A549 treated with AZD2906 at 1 μM for 4 hours (cell line): Measurements from ENCODE around the gene ERN2. TPM values are rescaled to one million over a fixed set of nuclear protein-coding genes. Genes with fewer than 3 reads are reported as not detected.

Experiments
- total RNA-seq: library from RNA; stranded (reverse); fragments of 200-300 nt; extraction: Qiagen RNA extraction; gene quantifications from 5 replicates; pipeline ENCODE4 v1.2.3, GENCODE V29; 2022

The ERN2 gene
- not detected in 5 replicates for total RNA-seq

DNA sequence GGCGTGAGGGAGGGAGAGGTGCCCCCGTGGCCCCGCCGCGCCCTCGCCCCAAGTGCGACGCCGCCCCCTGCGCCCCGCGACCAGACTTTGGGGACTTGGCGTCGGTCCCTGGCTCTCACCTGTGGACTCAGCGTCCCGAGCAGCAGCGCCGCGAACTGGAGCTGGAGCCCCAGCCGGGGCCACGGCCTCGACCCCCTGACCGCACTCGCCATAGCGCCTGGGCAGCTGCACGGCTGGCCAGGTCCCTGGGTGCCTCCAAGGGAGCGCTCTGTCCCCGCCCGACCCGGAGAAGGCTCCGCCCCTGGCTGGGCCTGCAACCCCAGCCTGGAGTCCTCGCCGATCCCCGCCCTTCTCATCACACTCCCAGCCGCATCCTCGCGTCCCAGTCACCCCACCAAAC is at the start of gene ERN2:
Gene ERN2, minus strand, starts transcription at position 247 of the 400 bp plus-strand sequence. Its CDS starts 35 bp downstream, at position 212.

DNA sequence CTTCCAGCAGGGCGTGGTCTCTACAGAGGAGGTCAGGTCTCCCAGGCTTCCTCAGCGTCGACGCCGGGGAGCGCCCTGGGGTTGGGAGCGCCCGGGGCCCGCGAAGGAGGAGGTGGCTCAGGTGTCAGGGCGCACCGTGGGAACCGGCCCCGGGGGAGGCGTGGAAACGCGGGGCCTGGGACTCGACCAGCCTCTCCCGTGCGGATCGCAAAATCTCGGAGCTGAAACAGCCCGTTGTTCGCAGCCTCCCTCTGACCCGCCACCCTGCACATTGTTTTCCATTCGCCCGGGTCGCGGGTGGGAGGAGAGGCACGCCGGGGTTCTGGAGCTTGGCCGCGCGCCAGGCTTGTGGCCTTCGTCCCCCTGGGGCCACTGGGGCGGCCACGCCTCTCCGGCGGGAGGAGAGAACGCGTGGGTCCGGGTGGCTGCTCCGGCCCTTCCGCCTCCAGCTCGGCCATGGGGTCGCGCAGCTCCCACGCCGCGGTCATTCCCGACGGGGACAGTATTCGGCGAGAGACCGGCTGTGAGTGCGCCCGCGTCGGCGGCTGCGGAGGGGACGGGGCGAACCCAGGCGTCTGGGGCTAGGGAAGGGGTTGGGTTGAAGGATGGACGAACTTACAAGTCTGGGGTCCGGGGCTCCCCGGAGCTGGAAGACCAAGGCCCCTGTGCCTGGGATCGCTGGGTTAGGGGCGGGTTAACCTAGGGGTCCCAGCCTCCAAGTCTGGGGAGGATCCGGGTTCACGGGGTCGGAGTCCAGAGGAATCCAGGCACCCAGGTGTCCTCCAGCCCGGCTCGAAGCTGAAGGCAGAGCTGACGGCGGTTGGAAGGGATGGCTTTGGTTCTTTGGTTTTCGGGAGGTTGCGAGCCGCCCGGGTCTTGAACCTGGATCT is 41.8 kb upstream of the ERN2 start, which contains the start of gene CHP2:
Gene CHP2, plus strand, starts transcription at position 433 of the 890 bp plus-strand sequence. Its CDS starts 24 bp downstream, at position 457.

DNA sequence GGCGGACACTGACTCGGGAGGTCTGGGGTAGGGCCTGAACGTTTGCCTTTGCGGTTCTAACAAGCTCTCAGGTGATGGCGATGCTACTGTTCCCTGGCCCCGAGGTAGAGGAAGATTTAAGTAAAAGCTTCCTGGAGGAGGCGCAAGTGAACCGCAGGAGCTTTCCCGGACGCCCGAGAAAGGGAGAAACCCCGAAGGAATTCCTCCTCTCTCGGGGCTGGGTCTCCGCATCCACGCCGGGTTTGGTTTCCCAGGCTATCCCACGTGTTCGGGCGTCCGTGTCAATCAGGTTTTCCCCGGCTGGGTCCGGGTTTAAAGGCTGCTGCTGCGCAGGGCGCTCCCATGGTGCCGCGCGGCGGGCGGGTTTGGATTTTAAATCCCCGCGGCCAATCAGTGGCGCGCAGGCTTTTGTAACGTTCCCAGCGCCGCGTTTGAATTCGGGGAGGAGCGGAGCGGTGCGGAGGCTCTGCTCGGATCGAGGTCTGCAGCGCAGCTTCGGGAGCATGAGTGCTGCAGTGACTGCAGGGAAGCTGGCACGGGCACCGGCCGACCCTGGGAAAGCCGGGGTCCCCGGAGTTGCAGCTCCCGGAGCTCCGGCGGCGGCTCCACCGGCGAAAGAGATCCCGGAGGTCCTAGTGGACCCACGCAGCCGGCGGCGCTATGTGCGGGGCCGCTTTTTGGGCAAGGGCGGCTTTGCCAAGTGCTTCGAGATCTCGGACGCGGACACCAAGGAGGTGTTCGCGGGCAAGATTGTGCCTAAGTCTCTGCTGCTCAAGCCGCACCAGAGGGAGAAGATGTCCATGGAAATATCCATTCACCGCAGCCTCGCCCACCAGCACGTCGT is 34.4 kb downstream of the ERN2 start, which contains the start of gene PLK1:
Gene PLK1, plus strand, starts transcription at position 460 of the 844 bp plus-strand sequence. Its CDS starts 44 bp downstream, at position 504.

DNA sequence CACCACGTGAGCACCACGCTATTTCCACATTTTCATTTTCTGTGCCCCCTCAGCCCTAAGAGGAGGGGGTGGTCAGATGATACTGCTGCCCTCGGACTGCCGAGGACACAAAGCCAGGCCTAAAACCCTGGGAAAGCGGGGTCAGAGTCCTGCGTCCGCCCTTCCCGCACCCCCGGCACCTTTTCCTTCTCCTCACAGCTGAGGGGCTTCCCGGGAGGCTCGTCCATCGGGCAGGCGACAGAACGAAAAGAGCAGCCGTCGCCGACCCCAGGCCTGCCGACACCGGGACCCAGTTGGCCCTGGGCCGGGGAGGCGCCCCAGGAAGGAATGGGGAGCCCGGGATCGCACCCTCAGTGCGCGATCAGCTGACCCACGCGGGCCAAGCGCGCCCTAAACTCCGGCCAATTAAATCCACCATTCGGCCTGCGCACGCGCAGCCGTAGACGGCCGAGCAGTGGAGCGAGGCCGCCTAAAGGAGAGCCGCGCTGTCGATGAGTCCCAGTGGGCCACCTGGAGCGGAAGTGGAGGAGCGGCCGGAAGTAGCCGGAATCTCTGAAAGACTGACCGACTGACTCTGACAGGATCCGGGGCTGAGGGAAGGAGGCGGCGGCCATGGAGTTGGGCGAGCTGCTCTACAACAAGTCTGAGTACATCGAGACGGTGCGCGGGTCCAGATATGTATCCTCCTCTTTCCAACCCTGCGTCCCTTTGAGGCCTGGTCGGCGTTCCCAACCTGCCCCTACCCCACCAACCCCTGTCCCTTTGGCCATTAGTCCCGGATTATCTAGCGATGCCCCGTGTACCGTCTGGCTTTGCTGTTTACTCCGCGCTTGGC is 71.9 kb downstream of the ERN2 start, which contains the start of the genes DCTN5 and PALB2:
Gene DCTN5, plus strand, starts transcription at position 536 of the 835 bp plus-strand sequence. Its CDS starts 77 bp downstream, at position 613.
Gene PALB2, minus strand, starts transcription at position 380 of the 835 bp plus-strand sequence. Its CDS starts 153 bp downstream, at position 227.

Other genes with a start within 250 kb of the ERN2 start
- gene GGA2, start 202.7 kb downstream of the ERN2 start, total RNA-seq = 24.6 to 29.8 TPM (median 26.3 TPM) in 5 replicates
- gene EARS2, start 155.9 kb downstream of the ERN2 start, total RNA-seq = 21.6 to 31.5 TPM (median 29.4 TPM) in 5 replicates
- 41.8 to 52.1 TPM (median 47.4 TPM) in 5 replicates for gene UBFD1, start 155.5 kb downstream of the ERN2 start, total RNA-seq
- 154 to 196 TPM (median 176 TPM) in 5 replicates for gene NDUFAB1, start 116.9 kb downstream of the ERN2 start, total RNA-seq
- 11.0 to 12.1 TPM (median 11.9 TPM) in 5 replicates for gene PALB2, start 71.9 kb downstream of the ERN2 start, total RNA-seq
- 67.7 to 74.0 TPM (median 68.7 TPM) in 5 replicates for gene DCTN5, start 71.8 kb downstream of the ERN2 start, total RNA-seq
- gene PLK1, start 34.3 kb downstream of the ERN2 start, total RNA-seq = 143 to 166 TPM (median 159 TPM) in 5 replicates
- 0.03 TPM in 1 of 5 replicates, not detected in the others for gene CHP2, start 41.8 kb upstream of the ERN2 start, total RNA-seq
- gene PRKCB, start 122.8 kb upstream of the ERN2 start, total RNA-seq = 0.14 to 0.28 TPM (median 0.17 TPM) in 5 replicates